Activated B cell treated with CpG ODN at 0.5 μM for 24 hours (primary cell): ENCODE data around the gene COMT. TPM values are rescaled to one million over a fixed set of nuclear protein-coding genes. Genes with fewer than 3 reads are reported as not detected.
A peak's percentile ranks its signal among the peaks of the same experiment; 100 is the strongest.

ENCODE experiments used
- ATAC-seq: fragments of 200-7000 bp; cut with Tn5 transposase; one replicate; pipeline ENCODE4 v1.10.0; 2021; ENCODE audit warnings: low read depth, mild to moderate bottlenecking, moderate library complexity
- CTCF ChIA-PET: fragments of 350-600 bp; sonication (Branson Sonifier 250); formaldehyde crosslinking; loops from one replicate; lab custom pipeline; 2021; ENCODE audit warnings: antibody characterized with exemption; lab: Charles Lee
- POLR2A ChIA-PET: fragments of 350-600 bp; sonication (Branson Sonifier 250); formaldehyde crosslinking; loops from one replicate; lab custom pipeline; 2021; ENCODE audit warnings: antibody characterized with exemption; lab: Charles Lee
- DNase-seq: peaks from one replicate; pipeline ENCODE4 v3.0.0; 2022
- H3K27ac Mint-ChIP-seq: one replicate; pipeline ENCODE4 v1.8.0; 2020; ENCODE audit warnings: mixed read lengths
- H3K27me3 Mint-ChIP-seq: one replicate; pipeline ENCODE4 v1.8.0; 2021; ENCODE audit warnings: mixed read lengths
- H3K36me3 Mint-ChIP-seq: one replicate; pipeline ENCODE4 v1.8.0; 2021; ENCODE audit warnings: low read depth, mixed read lengths
- H3K4me1 Mint-ChIP-seq: one replicate; pipeline ENCODE4 v1.8.0; 2021; ENCODE audit warnings: mixed read lengths
- H3K4me3 Mint-ChIP-seq: one replicate; pipeline ENCODE4 v1.8.0; 2020; ENCODE audit warnings: mild to moderate bottlenecking, mixed read lengths
- H3K9me3 Mint-ChIP-seq: one replicate; pipeline ENCODE4 v1.8.0; 2020; ENCODE audit warnings: mixed read lengths
- intact Hi-C: fragments of 100-400 bp; cut with micrococcal nuclease; formaldehyde crosslinking; loops from one replicate; pipeline ENCODE4 v1.15.1; 2024
- total RNA-seq: library from RNA; stranded (reverse); gene quantifications from 2 replicates; pipeline ENCODE4 v1.2.3, GENCODE V29; 2022
- TF ChIP-seq, protein P1 (sequence below): fragments of 200-600 bp; IDR thresholded peaks from one replicate; pipeline ENCODE4 v1.8.0; 2022; ENCODE audit warnings: antibody characterized with exemption, mild to moderate bottlenecking

COMT gene
- 40.6 and 49.5 TPM in 2 replicates for total RNA-seq

DNA sequence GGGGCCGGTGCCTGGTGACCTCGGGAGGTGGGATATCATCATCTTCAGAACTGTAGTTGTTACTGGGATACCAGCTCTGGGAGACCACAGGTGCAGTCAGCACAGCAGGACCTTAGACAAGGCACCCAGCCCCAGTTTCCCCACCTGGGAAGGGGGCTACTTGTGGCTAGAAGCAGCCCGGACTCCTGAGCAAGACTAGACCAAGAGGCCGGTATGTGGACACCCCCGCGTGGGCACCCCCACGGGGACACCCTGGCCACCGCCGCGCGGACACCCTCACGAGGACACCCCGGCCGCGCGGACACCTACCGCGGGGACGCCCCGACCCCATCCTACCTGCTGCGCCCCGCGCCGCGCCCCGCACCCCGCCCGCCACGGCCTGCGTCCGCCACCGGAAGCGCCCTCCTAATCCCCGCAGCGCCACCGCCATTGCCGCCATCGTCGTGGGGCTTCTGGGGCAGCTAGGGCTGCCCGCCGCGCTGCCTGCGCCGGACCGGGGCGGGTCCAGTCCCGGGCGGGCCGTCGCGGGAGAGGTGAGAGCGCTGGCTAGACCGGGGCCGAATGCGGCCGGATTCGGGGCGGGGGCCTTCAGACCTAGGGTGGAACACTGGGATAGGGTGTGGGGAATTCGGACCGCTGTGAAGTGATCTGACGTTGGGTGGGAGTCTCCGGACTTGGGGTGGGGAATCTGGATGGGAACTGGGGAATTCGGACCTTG, at the start of gene COMT, which contains the start of gene TXNRD2:
Gene COMT, plus strand, starts transcription at position 408 of the 718 bp plus-strand sequence. CDS start 20,755 bp downstream, outside the sequence.
Gene TXNRD2, minus strand, starts transcription at position 454 of the 718 bp plus-strand sequence. Its CDS starts 15 bp downstream, at position 439.
- DNase-seq: peak; percentile 76
- intact Hi-C loops: loop anchor here (1.0 to 2.0 kb wide), 3 partner anchors 75 to 176 kb away; partner anchors contain the start of genes ARVCF, GNB1L, RTL10 and TRMT2A
- Mint-ChIP-seq H3K4me1 (peaks cover 46% of the 10 kb centered on the region), H3K4me3 (peak within 1 kb of the TSS; percentile 94), H3K27me3 (no peaks in the 10 kb centered on the region), H3K9me3 (peaks cover 2% of the 10 kb centered on the region), H3K27ac (peak within 1 kb of the TSS; percentile 94), H3K36me3 (peaks cover 21% of the 10 kb centered on the region)
- ChIA-PET POLR2A (interaction anchor here (1.0 to 1.9 kb wide), 4 partner anchors 9 to 175 kb away, joined by 3 to 9 read pairs (median 4); partner anchors contain the start of genes TANGO2 and TRMT2A), CTCF (interaction anchor here (0.5 to 2.5 kb wide), 3 partner anchors 12 to 211 kb away, joined by 3 to 10 read pairs (median 3); no protein-coding TSS in a partner anchor)
- peak; percentile 85 for ATAC-seq
- TF ChIP-seq, protein P1, sequence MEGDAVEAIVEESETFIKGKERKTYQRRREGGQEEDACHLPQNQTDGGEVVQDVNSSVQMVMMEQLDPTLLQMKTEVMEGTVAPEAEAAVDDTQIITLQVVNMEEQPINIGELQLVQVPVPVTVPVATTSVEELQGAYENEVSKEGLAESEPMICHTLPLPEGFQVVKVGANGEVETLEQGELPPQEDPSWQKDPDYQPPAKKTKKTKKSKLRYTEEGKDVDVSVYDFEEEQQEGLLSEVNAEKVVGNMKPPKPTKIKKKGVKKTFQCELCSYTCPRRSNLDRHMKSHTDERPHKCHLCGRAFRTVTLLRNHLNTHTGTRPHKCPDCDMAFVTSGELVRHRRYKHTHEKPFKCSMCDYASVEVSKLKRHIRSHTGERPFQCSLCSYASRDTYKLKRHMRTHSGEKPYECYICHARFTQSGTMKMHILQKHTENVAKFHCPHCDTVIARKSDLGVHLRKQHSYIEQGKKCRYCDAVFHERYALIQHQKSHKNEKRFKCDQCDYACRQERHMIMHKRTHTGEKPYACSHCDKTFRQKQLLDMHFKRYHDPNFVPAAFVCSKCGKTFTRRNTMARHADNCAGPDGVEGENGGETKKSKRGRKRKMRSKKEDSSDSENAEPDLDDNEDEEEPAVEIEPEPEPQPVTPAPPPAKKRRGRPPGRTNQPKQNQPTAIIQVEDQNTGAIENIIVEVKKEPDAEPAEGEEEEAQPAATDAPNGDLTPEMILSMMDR: no peak

DNA sequence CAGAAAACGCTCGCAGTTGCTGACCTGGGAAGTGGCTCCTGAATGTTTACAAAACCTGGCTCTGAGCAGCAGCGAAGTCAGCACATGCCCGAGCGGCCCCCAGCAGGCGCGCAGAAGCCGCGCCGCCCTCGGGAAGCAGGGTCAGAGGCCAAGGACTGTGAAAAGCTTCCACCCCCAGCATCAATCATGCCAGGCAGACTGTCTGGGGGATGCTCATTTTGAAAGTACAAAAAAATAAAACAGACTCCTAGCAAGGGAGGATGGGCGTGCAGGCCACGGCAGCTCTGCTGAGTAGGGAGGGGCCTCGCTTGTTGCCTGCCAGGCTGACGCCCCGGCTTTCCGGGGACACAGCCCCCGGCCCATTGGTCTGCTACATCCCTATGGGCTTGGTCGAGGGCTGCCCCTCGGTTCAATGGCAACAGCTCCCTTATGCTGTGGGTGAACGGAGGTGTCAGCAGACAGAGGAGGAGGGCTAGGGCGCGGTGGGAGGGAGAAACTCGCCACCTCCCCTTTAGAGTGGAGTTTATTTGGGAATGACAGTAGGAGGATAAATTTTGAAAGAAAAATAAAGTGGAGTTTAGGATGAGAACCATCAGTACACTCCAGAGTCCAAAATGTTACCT, 49.2 kb upstream of the COMT start:
- TF ChIP-seq, protein P1: no peak
- POLR2A ChIA-PET: interaction anchor here (1.7 kb wide), 1 partner anchor 37 kb away, joined by 6 read pairs; no protein-coding TSS in a partner anchor
- ATAC-seq: peak; percentile 12

DNA sequence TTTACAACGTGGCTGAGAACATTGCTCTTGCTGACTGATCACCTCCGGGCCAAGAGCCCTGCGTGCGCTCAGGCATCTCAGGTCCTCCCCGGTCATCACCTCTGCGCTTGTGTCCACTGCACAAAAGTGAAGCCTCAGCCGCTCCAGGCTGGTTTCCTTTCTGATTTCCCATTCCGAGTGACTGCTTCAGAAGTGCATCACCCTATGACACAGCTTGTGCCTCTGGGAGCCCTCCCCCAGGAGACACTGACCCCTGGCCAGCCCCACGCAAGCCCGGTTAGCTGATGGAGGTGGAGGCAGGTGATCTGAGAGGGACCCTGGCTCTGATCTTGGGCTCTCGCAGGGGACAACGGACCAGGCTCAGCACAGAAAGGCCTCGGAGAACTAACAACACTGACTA, 48.6 kb upstream of the COMT start:
- H3K4me3 Mint-ChIP-seq: no peak overlapping the region
- ATAC-seq (no peak), DNase-seq (no peak)
- POLR2A ChIA-PET: interaction anchor here (1.7 kb wide), 1 partner anchor 37 kb away, joined by 6 read pairs; no protein-coding TSS in a partner anchor
- intact Hi-C loops: no loop called here
- no peaks in the 10 kb centered on the region for H3K27me3 Mint-ChIP-seq
- TF ChIP-seq, protein P1: no peak
- no peak overlapping the region for H3K27ac Mint-ChIP-seq
- H3K4me1 Mint-ChIP-seq: peaks cover 22% of the 10 kb centered on the region
- CTCF ChIA-PET: no interaction called here
- no peaks in the 10 kb centered on the region for H3K9me3 Mint-ChIP-seq
- peaks cover 14% of the 10 kb centered on the region for H3K36me3 Mint-ChIP-seq

More for the DNA sequence above, 49.2 kb upstream of the COMT start:
- Mint-ChIP-seq H3K27ac (peak overlapping the region; percentile 56), H3K36me3 (peaks cover 13% of the 10 kb centered on the region), H3K9me3 (no peaks in the 10 kb centered on the region), H3K4me1 (peaks cover 23% of the 10 kb centered on the region), H3K27me3 (no peaks in the 10 kb centered on the region), H3K4me3 (peak overlapping the region; percentile 78)
- no peak for DNase-seq
- CTCF ChIA-PET: interaction anchor here (0.9 to 1.3 kb wide), 2 partner anchors 47 to 162 kb away, joined by 3 to 4 read pairs; no protein-coding TSS in a partner anchor
- intact Hi-C loops: no loop called here

DNA sequence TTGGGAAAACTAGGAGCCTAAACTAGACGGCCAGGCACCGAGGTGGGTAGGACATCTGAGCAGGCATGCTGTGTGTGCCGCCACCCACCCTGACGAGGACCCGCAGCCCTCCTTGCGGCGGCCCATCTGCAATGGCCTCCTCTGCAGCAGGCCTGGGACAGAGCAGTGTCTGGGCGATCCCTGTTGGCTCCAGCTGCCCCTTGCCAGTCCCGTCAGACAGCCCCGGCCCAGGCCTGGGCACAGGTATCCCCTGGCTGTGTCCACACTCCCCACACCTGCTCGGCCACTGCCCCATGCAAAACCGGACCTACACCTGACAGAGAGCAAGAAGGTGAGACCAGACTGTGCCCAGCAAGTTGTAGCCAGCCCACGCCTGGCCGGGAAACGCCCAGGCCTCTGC, 48.2 kb upstream of the COMT start:
- POLR2A ChIA-PET: no interaction called here
- no peaks in the 10 kb centered on the region for H3K9me3 Mint-ChIP-seq
- H3K4me3 Mint-ChIP-seq: no peak overlapping the region
- no peaks in the 10 kb centered on the region for H3K27me3 Mint-ChIP-seq
- TF ChIP-seq, protein P1: no peak
- DNase-seq: no peak
- peaks cover 22% of the 10 kb centered on the region for H3K4me1 Mint-ChIP-seq
- no peak overlapping the region for H3K27ac Mint-ChIP-seq
- no peak for ATAC-seq
- H3K36me3 Mint-ChIP-seq: peaks cover 14% of the 10 kb centered on the region
- intact Hi-C loops: no loop called here
- CTCF ChIA-PET: no interaction called here
